HAP-1 (cell line): ENCODE results near the gene PPM1H.
"Not testable (repeated sequence)": the region's sequence is repeated elsewhere in the genome, so short reads cannot be mapped to it uniquely, and the experiment has no call there.

Experiments used
- DNase-seq, 2 experiments: peaks; one replicate each; pipeline ENCODE4 v3.0.0-alpha.2; 2016 to 2020; ENCODE audit warnings: low spot score in 2 of 2
- H3K27me3 ChIP-seq: fragments of 250-450 bp; sonication (Bioruptor Pico); 2 replicates; pipeline ENCODE4 v1.5.1; 2020; ENCODE audit warnings: low read depth, mild to moderate bottlenecking, moderate library complexity
- H3K36me3 ChIP-seq: fragments of 250-450 bp; sonication (Bioruptor Pico); replicated peaks from 2 replicates; pipeline ENCODE4 v1.5.1; 2020; ENCODE audit warnings: mild to moderate bottlenecking
- H3K4me1 ChIP-seq: fragments of 250-450 bp; sonication (Bioruptor Pico); 2 replicates; pipeline ENCODE4 v1.5.1; 2020; ENCODE audit warnings: mild to moderate bottlenecking
- H3K4me3 ChIP-seq: fragments of 250-450 bp; sonication (Bioruptor Pico); 2 replicates; pipeline ENCODE4 v1.5.1; 2020; ENCODE audit warnings: mild to moderate bottlenecking, moderate library complexity
- H3K9me3 ChIP-seq: fragments of 250-450 bp; sonication (Bioruptor Pico); 2 replicates; pipeline ENCODE4 v1.5.1; 2020; ENCODE audit warnings: mild to moderate bottlenecking, moderate library complexity
- in situ Hi-C: fragments of 300-500 bp; cut with MboI; formaldehyde crosslinking; loops from 3 replicates; pipeline ENCODE4 v1.14.3; 2020; ENCODE audit warnings: low sequenced_read_pairs, inconsistent platforms, mixed read lengths

The PPM1H gene

DNA sequence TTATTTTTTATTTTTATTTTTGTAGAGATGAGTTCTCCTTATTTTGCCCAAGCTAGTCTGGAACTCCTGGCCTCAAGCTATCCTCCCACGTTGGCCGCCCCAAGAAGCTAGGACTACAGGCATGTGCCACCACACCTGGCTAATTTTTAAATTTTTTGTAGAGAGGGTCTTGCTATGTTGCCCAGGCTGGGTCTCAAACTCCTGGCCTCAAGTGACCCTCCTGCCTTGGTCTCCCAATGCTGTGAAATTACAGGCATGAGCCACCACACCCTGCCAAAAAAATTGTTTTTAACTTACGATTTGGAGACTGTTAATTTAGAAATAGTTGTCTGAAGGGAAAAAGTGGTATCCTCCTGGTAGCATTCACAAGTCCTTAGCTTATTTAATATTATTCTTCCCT lies 120.7 kb downstream of the PPM1H start:
- Histone ChIP-seq H3K36me3 (no peaks in the 10 kb centered on the region), H3K4me1 (peaks cover 3% of the 10 kb centered on the region; the same call in 1 of the 2 replicates), H3K27me3 (no peaks in the 10 kb centered on the region), H3K4me3 (no peak overlapping the region), H3K9me3 (no peaks in the 10 kb centered on the region)
- DNase-seq: no peak
- in situ Hi-C loops: no loop called here

DNA sequence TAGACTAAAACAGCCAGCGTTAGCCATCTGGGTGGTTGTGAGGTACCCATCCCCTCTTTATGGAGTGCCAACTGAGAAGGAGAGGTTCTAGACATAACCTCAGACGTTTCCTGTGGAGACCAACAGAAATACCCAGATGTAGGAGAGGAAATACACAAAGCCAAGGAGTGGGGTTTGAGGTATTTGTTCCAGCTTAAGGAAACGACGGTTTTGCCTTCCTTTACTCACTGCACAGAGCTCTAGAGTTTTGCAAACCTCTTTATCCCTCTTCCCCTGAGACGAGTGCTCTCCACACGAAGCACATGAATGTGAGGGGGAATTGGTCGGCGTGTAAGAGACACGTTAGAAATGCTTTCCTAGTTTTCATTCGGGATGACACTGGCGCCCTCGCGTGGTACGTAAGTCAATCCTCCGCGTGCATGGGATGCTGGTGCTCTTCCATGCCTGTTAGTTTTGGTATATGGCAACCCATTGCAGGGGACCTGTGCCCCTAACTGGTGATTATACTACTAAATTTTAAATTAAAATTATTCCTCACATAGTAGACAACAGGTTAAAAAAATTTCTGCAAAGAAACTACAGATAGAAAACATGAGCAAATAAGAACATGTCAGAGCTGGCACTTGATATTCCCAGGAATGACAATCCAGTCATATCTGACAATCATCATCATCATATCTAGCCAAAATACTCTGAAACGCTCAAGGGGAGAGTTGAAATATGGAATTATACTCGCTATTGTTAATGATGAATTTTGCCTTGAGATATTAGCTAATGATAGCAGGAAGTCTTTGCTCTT lies 121.7 kb downstream of the PPM1H start:
- Histone ChIP-seq H3K36me3 (no peaks in the 10 kb centered on the region), H3K9me3 (no peaks in the 10 kb centered on the region), H3K4me1 (peaks cover 3% of the 10 kb centered on the region; the same call in 1 of the 2 replicates), H3K27me3 (no peaks in the 10 kb centered on the region), H3K4me3 (no peak overlapping the region; the same call in 1 of the 2 replicates)
- in situ Hi-C loops: no loop called here
- DNase-seq: peak; percentile 57 to 74

DNA sequence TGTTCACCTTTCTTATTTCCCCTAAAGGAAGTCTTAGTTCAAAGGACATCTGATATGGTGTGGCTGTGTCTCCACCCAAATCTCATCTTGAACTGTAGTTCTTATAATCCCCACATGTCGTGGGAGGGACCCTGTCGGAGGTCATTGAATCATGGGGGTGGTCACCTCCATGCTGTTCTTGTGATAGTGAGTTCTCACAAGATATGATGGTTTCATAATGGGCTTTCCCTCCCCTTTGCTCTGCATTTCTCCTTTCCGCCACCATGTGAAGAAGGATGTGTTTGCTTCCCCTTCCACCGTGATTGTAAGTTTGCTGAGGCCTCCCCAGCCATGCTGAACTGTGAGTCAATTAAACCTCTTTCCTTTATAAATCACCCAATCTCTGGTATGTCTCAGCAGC lies 123.5 kb downstream of the PPM1H start:
- in situ Hi-C loops, H3K36me3 ChIP-seq, DNase-seq, H3K4me3 ChIP-seq, H3K4me1 ChIP-seq, H3K27me3 ChIP-seq, H3K9me3 ChIP-seq: not testable (repeated sequence)

DNA sequence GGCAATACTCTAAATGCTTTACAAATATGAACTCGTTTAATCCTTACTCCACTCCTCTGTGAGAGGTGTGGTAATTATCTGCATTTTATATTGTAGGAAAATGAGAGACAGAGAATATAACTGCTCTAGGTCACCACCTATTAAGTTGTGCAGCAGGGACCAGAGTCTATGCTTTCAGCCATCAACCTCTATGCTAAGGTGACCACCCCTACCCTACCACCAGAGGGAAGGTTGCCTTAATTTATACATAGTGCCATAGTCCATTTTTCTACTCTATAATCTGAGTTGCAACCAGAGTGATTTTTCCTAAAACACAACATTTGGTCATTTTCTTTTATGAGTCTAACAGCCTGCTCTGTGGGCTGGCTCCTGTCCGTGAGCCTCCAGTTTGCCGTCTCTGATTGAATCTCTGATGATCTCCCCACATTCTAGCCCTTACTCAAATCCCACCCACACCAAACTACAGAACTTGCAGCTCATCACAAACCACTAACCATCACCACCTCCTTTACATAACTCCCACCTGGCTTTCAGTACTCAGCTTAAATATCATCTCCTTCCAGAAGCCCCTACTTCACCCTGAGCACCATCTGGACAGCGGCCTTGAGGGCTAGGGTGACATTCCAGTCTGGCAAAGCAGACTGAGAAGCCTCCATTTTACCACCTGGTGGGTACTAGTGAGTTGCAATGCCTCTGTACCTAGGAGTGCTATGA lies 126.6 kb downstream of the PPM1H start:
- H3K4me3 ChIP-seq: no peak overlapping the region
- in situ Hi-C loops: no loop called here

DNA sequence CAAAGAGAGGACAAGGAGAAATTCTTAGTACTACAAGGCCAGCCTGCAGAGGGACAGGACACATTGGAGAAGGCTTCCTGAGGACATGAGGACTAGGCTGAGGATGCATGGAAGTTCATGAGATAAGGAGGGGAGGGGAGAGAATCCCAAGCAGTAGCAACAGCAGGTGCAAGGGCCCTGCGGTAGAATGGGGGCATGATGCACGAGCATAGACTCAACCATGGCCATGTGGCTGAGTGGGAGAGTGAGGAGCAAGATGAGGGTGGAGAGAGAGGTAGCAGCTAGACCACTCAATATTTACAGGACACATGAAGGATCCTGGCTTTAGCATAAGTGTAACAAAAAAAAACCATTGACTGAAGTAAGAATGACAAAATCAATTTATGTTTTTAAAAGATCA lies 128.1 kb downstream of the PPM1H start:
- DNase-seq: no peak
- Histone ChIP-seq H3K4me1 (no peaks in the 10 kb centered on the region), H3K4me3 (no peak overlapping the region), H3K36me3 (no peaks in the 10 kb centered on the region), H3K9me3 (no peaks in the 10 kb centered on the region), H3K27me3 (no peaks in the 10 kb centered on the region)
- in situ Hi-C loops: no loop called here

More for the DNA sequence above, 126.6 kb downstream of the PPM1H start:
- H3K36me3 ChIP-seq: no peaks in the 10 kb centered on the region
- H3K9me3 ChIP-seq: no peaks in the 10 kb centered on the region
- peaks cover 3% of the 10 kb centered on the region; the same call in 1 of the 2 replicates for H3K4me1 ChIP-seq
- no peak for DNase-seq
- H3K27me3 ChIP-seq: no peaks in the 10 kb centered on the region

DNA sequence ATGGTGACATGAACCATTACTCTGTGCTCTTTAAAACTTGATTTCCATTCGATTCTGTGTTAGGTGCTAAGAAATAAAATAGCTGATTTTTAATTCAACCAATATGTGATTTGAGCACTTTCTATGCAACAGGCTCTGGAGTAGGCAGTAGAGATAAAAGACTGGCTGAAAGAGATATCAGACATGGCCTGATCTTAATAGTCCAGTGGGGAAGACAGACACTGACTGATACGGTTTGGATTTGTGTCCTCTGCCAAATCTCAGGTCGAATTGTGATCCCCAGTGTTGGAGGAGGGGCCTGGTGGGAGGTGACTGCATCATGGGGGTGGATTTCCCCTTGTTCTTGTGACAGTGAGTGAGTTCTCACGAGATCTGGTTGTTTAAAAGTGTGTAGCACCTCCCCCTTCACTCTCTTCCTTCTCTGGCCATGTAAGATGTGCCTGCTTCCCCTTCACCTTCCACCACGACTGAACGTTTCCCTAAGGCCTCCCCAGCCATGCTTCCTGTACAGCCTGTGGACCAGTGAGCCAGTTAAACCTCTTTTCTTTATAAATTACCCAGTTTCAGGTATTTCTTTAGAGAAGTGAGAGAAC lies 128.6 kb downstream of the PPM1H start:
- Histone ChIP-seq H3K27me3 (no peaks in the 10 kb centered on the region), H3K36me3 (no peaks in the 10 kb centered on the region), H3K4me3 (no peak overlapping the region), H3K4me1 (no peaks in the 10 kb centered on the region), H3K9me3 (no peaks in the 10 kb centered on the region)
- DNase-seq: no peak
- in situ Hi-C loops: no loop called here

DNA sequence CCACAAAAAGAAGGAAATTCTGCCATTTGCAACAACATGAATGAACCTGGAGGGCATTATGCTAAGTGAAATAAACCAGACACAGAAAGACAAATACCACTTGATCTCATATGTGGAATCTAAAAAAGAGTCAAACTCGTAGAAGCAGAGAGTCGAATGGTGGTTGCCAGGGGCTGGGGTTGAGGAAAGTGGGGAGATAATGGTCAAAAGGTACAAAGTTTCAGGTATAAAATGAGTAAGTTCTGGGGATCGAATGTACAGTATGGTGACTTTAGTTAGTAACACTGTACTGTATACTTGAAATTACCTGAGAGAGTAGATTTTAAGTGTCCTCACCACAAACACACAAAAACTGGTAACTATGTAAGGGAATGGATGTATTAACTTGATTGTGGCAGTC lies 129.4 kb downstream of the PPM1H start:
- Histone ChIP-seq H3K36me3 (no peaks in the 10 kb centered on the region), H3K27me3 (no peaks in the 10 kb centered on the region), H3K9me3 (no peaks in the 10 kb centered on the region), H3K4me3 (no peak overlapping the region), H3K4me1 (no peaks in the 10 kb centered on the region)
- no peak for DNase-seq
- in situ Hi-C loops: no loop called here

DNA sequence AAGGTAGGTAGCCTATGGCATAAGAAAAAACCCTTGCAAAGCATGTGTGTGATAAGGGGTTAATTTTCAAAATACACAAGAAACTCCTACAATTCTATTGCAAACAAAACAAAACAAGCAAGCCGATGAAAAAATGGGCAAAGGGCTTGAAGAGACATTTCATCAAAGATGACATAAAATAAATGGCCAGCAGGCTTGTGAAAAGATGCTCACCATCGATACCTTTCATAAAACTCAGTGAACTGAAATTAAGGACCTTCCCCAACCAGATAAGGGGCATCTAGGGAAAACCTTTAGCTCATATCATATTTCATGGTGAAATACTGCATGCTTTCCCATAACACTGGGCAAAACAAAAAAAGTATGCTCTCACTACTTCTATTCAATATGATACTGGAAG lies 131.2 kb downstream of the PPM1H start:
- no peaks in the 10 kb centered on the region for H3K36me3 ChIP-seq
- no peaks in the 10 kb centered on the region for H3K9me3 ChIP-seq
- in situ Hi-C loops: no loop called here
- no peak overlapping the region for H3K4me3 ChIP-seq
- H3K4me1 ChIP-seq: no peaks in the 10 kb centered on the region
- no peaks in the 10 kb centered on the region for H3K27me3 ChIP-seq
- no peak for DNase-seq

DNA sequence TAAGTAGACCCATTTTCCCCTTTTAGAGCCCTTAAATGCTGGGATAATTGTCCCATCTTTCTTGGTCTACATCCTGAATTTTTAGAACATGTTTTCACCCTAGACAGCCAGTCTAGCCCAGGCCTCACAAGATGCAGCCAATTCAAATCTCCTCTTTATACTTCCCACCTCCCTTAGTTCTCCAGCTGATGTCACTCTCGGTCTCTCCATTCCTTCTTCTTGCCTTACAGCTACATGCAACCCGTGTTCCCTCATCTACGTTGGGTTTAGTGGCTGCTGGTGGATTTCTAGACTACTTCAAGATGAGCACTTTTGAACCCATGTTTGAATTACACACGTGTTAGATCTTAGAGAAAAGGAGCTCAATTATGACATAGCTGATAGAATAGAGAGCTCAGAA lies 132.0 kb downstream of the PPM1H start:
- no peaks in the 10 kb centered on the region for H3K27me3 ChIP-seq
- in situ Hi-C loops: no loop called here
- H3K4me1 ChIP-seq: no peaks in the 10 kb centered on the region
- no peak for DNase-seq
- no peak overlapping the region for H3K4me3 ChIP-seq
- H3K9me3 ChIP-seq: no peaks in the 10 kb centered on the region
- H3K36me3 ChIP-seq: no peaks in the 10 kb centered on the region

DNA sequence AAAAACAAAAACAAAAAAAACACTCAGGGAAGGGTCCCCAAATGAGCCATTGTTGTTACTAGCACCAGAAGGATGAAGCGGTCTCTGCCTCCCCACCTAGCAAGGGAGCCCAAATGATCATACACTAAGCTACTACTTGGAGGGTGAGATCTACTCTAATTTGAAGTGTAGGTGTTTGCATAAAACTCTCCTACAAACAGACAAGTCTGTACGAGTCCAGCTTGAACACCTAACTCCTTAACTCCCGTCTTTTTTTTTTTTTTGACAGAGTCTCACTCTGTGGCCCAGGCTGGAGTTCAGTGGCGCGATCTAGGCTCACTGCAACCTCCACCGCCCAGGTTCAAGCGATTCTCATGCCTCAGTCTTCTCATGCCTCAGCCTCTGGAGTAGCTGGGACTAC lies 132.6 kb downstream of the PPM1H start:
- Histone ChIP-seq H3K36me3 (no peaks in the 10 kb centered on the region), H3K4me1 (no peaks in the 10 kb centered on the region), H3K9me3 (no peaks in the 10 kb centered on the region), H3K27me3 (no peaks in the 10 kb centered on the region), H3K4me3 (no peak overlapping the region)
- in situ Hi-C loops: no loop called here
- no peak for DNase-seq

DNA sequence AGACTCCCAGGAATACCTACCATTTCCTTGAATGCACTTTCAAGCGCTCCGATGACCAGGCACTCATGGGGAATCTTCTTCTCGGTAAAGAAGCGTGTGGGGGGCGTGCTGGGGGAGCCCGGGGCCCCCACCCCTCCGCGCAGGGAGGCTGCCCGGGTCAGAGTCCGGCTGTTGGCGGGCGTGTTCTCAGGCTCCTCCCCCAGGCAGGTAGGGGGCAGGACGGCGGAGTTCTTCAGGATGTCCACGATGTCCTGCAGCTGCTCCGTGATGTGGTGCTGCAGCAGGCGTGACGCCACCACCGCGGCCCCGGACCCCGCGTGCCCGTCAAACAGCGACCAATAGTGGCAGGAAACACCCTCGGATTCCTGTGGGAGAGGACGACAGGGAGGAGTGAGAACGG lies 133.2 kb downstream of the PPM1H start:
- no peak for DNase-seq
- Histone ChIP-seq H3K4me1 (no peaks in the 10 kb centered on the region), H3K4me3 (no peak overlapping the region), H3K27me3 (no peaks in the 10 kb centered on the region), H3K9me3 (no peaks in the 10 kb centered on the region), H3K36me3 (no peaks in the 10 kb centered on the region)
- in situ Hi-C loops: no loop called here

DNA sequence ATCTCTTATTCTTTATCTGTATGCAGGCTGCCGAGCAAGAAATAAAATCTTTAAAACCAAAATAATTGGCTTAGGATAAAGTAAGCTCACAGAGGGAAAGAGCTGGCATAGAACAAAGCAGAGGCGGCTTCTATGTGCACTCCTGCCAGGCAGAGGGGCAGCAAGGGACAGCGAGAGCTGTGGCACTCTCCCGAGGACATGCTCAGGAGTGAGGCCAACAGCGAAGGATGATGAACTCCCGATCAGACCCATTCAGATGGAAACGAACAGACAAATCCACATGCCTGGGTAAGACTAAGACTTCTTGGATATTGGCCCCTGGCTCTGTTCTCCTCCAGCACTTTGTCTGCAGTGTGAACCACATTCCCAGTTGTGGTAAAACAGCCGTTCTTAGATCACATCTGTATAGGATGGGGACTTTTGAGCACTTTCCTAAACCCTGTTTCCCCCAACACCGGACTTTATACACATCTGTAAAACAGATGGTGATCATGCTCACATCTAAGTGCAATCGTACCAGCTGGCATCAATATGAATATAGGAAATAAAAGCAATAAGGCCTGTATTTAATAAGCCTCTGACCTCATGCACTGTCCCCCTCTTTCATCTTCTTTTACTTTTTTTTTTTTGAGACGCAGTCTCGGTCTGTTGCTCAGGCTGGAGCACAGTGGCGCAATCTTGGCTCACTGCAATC lies 134.1 kb downstream of the PPM1H start:
- H3K36me3 ChIP-seq: no peaks in the 10 kb centered on the region
- in situ Hi-C loops: no loop called here
- no peak overlapping the region for H3K4me3 ChIP-seq
- no peak for DNase-seq
- H3K27me3 ChIP-seq: no peaks in the 10 kb centered on the region
- no peaks in the 10 kb centered on the region for H3K4me1 ChIP-seq
- no peaks in the 10 kb centered on the region for H3K9me3 ChIP-seq

DNA sequence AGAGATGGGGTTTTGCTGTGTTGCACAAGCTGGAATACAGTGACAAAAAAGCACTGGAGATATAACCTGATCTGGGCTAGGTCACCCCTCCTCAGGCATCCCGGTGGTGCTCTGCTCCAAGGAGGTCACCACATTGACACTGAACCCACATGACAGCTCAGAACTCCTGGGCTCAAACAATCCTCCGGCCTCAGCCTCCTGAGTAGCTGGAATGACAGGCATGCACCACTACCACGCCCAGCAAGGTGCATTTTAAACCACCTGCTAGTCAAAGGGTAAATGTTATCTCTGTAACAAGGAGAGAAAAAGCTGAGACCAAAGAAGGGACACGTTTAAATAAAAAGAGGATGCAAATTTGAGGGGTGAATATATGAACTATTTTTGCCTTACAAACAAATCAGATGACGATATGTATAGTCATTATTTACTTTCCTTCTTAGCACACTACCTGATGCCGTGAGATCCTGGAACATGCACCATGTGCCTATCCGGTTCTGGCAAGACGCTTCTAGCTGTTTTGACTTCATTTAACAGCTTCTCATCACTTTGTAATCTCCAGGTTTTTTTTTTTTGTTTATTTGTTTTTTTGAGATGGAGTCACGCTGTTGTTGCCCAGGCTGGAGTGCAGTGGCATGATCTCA lies 135.1 kb downstream of the PPM1H start:
- Histone ChIP-seq H3K27me3 (no peaks in the 10 kb centered on the region), H3K4me3 (no peak overlapping the region), H3K4me1 (no peaks in the 10 kb centered on the region), H3K36me3 (no peaks in the 10 kb centered on the region), H3K9me3 (no peaks in the 10 kb centered on the region)
- no peak for DNase-seq
- in situ Hi-C loops: loop anchor here (25.0 kb wide), 1 partner anchor 538 kb away; the partner anchor contains the start of gene USP15
